OCI-LY3 (cell line): ENCODE results near the gene PZP.
A peak's percentile ranks its signal among the peaks of the same experiment; 100 is the strongest.

Experiments
- H2AFZ ChIP-seq: fragments of 200-600, 300-600 bp; shearing (Covaris generic); 2 replicates; pipeline ENCODE4 v1.6.0; 2014; ENCODE audit warnings: antibody characterized with exemption, low read depth, low read length
- H3K27ac ChIP-seq: fragments of 200-600, 300-600 bp; sonication (generic); 2 replicates; pipeline ENCODE4 v1.5.1; 2014; ENCODE audit warnings: mild to moderate bottlenecking, low read length, moderate library complexity, mixed read lengths
- H3K27me3 ChIP-seq: fragments of 200-600, 300-600 bp; sonication (generic); 2 replicates; pipeline ENCODE4 v1.6.1; 2014; ENCODE audit warnings: low read depth, low read length, mixed read lengths
- H3K36me3 ChIP-seq: fragments of 200-600, 300-600 bp; sonication (generic); replicated peaks from 2 replicates; pipeline ENCODE3; 2014; ENCODE audit warnings: low read depth, low read length, mixed read lengths
- H3K4me1 ChIP-seq: fragments of 300-600, 200-600 bp; sonication (generic); 2 replicates; pipeline ENCODE4 v1.6.1; 2014; ENCODE audit warnings: low read length, mixed read lengths
- H3K4me2 ChIP-seq: fragments of 200-600, 300-600 bp; sonication (generic); 2 replicates; pipeline ENCODE4 v1.6.1; 2014; ENCODE audit warnings: low read length, mixed read lengths
- H3K4me3 ChIP-seq: fragments of 300-600, 200-600 bp; sonication (generic); 2 replicates; pipeline ENCODE4 v1.5.1; 2014; ENCODE audit warnings: antibody characterized with exemption, mild to moderate bottlenecking, low read length, moderate library complexity
- H3K79me2 ChIP-seq: fragments of 300-600, 200-600 bp; shearing (Covaris generic); 2 replicates; pipeline ENCODE4 v1.6.1; 2014; ENCODE audit warnings: mild to moderate bottlenecking, low read length, mixed read lengths
- H3K9ac ChIP-seq: fragments of 300-600, 200-600 bp; shearing (Covaris generic); 2 replicates; pipeline ENCODE4 v1.6.0; 2014; ENCODE audit warnings: mild to moderate bottlenecking, low read length, moderate library complexity
- H3K9me3 ChIP-seq: fragments of 200-600, 300-600 bp; shearing (Covaris generic); 2 replicates; pipeline ENCODE4 v1.6.1; 2014; ENCODE audit warnings: low read length, mixed read lengths; ENCODE audit not compliant: insufficient read depth
- H4K20me1 ChIP-seq: fragments of 200-600, 300-600 bp; sonication (generic); 2 replicates; pipeline ENCODE4 v1.6.1; 2016; ENCODE audit warnings: low read length, mixed read lengths; ENCODE audit not compliant: insufficient read depth
- EZH2phosphoT487 ChIP-seq: fragments of 200-600 bp; shearing (Covaris generic); IDR thresholded peaks from 2 replicates; pipeline ENCODE4 v1.6.1; 2018; ENCODE audit warnings: antibody characterized with exemption, mixed run types, low read depth
- TF ChIP-seq, protein P1 (sequence below): fragments of 200-600, 300-600 bp; sonication (generic); IDR thresholded peaks from 2 replicates; pipeline ENCODE4 v1.5.1; 2014; ENCODE audit warnings: antibody characterized with exemption, low read length, low read depth

PZP gene

DNA sequence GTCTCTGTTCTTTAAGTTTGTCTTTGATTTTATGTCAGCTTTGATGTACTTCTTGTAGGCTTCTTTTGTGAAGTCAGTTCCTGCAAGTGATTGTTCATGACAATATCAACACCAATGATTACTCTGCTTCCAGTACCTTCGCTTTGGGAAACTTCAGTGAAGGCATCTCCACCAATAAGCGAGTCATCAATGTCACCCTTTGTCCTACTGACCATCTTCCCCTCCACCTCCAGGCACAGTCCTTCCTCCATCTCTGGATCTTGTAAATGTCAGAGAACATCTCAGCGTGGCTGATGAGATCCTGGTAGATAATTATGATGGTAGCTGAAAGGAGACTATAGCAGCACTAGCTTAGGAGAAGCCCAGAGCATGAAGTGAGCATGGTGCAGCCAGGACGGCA lies 52.1 kb downstream of the PZP start:
- Histone ChIP-seq H3K9me3 (no peaks in the 10 kb centered on the region), H4K20me1 (no peaks in the 10 kb centered on the region), H3K4me1 (no peaks in the 10 kb centered on the region), H3K9ac (no peak overlapping the region), H3K36me3 (no peaks in the 10 kb centered on the region), H3K27me3 (no peaks in the 10 kb centered on the region), H3K4me3 (no peak overlapping the region), H3K79me2 (no peaks in the 10 kb centered on the region), H3K27ac (no peak overlapping the region), H2AFZ (no peak overlapping the region), H3K4me2 (no peak overlapping the region)
- TF ChIP-seq EZH2phosphoT487: no peak
- TF ChIP-seq, protein P1, sequence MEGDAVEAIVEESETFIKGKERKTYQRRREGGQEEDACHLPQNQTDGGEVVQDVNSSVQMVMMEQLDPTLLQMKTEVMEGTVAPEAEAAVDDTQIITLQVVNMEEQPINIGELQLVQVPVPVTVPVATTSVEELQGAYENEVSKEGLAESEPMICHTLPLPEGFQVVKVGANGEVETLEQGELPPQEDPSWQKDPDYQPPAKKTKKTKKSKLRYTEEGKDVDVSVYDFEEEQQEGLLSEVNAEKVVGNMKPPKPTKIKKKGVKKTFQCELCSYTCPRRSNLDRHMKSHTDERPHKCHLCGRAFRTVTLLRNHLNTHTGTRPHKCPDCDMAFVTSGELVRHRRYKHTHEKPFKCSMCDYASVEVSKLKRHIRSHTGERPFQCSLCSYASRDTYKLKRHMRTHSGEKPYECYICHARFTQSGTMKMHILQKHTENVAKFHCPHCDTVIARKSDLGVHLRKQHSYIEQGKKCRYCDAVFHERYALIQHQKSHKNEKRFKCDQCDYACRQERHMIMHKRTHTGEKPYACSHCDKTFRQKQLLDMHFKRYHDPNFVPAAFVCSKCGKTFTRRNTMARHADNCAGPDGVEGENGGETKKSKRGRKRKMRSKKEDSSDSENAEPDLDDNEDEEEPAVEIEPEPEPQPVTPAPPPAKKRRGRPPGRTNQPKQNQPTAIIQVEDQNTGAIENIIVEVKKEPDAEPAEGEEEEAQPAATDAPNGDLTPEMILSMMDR: no peak

DNA sequence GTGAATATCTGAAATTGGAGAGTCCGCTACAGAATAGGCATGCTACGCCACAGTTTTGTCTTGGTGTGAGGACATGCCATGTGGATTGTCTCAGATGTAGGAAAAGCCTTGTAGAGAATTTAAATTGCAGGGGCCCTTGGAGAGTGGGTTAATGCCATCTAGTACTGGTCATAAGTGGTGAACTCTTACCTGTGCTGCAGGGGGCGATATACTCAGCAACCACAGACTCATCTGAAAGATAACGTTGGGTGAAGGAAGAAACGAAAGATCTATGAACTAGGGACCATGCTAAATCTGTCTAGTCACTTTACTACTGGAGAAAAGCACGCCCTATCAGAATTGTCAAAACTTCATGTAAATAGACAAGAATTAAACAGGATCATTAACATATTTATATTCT lies 58.8 kb downstream of the PZP start:
- Histone ChIP-seq H3K27ac (no peak overlapping the region), H4K20me1 (no peaks in the 10 kb centered on the region), H3K27me3 (no peaks in the 10 kb centered on the region), H3K9ac (no peak overlapping the region), H3K36me3 (no peaks in the 10 kb centered on the region), H3K4me1 (peaks cover 3% of the 10 kb centered on the region; the same call in 1 of the 2 replicates), H3K79me2 (no peaks in the 10 kb centered on the region), H3K4me2 (no peak overlapping the region), H3K9me3 (peaks cover 5% of the 10 kb centered on the region; the same call in 1 of the 2 replicates), H3K4me3 (no peak overlapping the region), H2AFZ (no peak overlapping the region)
- TF ChIP-seq, protein P1: peak; percentile 28
- TF ChIP-seq EZH2phosphoT487: no peak

DNA sequence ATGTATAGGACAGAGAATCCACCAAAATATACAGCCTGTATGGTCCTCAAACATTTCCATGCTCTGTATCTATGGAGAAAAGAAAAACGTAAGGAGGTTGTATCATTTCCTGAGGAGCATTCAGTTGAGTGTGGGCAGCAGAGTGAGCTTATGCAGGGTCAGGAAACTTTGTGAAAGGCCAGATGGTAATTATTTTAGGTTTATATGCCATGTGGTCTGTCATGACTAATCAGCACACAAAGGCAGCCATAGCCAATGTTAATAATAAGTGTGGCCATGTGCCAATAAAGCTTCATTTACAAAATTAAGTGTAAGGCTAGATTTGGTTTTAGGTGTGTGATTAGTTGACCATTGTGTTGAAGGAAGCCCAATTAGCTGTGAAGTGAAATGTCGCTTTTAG lies 59.3 kb downstream of the PZP start:
- Histone ChIP-seq H3K36me3 (no peaks in the 10 kb centered on the region), H3K9me3 (peaks cover 5% of the 10 kb centered on the region; the same call in 1 of the 2 replicates), H3K4me1 (peaks cover 3% of the 10 kb centered on the region; the same call in 1 of the 2 replicates), H3K27ac (no peak overlapping the region), H3K9ac (no peak overlapping the region), H3K4me3 (no peak overlapping the region), H4K20me1 (no peaks in the 10 kb centered on the region), H2AFZ (no peak overlapping the region), H3K27me3 (no peaks in the 10 kb centered on the region), H3K79me2 (no peaks in the 10 kb centered on the region), H3K4me2 (no peak overlapping the region)
- TF ChIP-seq EZH2phosphoT487: no peak
- TF ChIP-seq, protein P1: no peak

DNA sequence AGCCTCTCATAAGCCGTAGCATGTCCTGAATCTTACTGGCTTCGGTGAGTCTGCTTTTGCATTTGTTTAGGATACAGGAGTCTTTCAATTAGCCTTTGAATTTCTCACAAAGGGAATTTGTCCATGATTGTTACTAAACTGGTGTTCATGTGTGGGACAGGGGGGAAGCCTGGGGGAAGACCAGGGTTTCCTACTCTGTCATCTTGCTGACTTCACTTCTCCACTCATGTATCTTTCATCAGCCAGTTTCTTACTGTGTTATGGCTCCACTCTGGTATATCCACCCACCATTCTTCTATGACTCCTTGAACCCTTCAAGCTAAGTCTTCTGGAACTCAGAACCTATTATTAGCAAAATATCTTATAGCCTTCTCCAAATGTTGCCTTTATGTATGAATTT lies 60.7 kb downstream of the PZP start:
- no peak overlapping the region for H3K9ac ChIP-seq
- no peak overlapping the region for H3K4me3 ChIP-seq
- no peak overlapping the region for H3K4me2 ChIP-seq
- TF ChIP-seq, protein P1: no peak
- TF ChIP-seq EZH2phosphoT487: no peak
- no peaks in the 10 kb centered on the region for H4K20me1 ChIP-seq
- H3K79me2 ChIP-seq: no peaks in the 10 kb centered on the region
- H2AFZ ChIP-seq: no peak overlapping the region
- peaks cover 3% of the 10 kb centered on the region; the same call in 1 of the 2 replicates for H3K4me1 ChIP-seq
- no peaks in the 10 kb centered on the region for H3K27me3 ChIP-seq
- H3K9me3 ChIP-seq: peaks cover 7% of the 10 kb centered on the region; the same call in 1 of the 2 replicates
- no peaks in the 10 kb centered on the region for H3K36me3 ChIP-seq
- H3K27ac ChIP-seq: no peak overlapping the region
